NB4 (cell line): ENCODE measurements around the gene SLC22A5.

Experiments used
- CTCF ChIP-seq: IDR thresholded peaks from one replicate; pipeline ENCODE4 v1.5.1; 2012; ENCODE audit warnings: low read depth, low read length
- POLR2A ChIP-seq: IDR thresholded peaks from 2 replicates; pipeline ENCODE4 v1.6.1; 2011; ENCODE audit warnings: mild to moderate bottlenecking; ENCODE audit not compliant: insufficient read length; ENCODE audit errors: extremely low read depth

- TF ChIP-seq POLR2A: no peak
- TF ChIP-seq CTCF: no peak
Measured at GRCh38 chr5:132378580-132378979, 9.1 kb downstream of the SLC22A5 start.
